ENCODE results near the gene MISP3. TPM values are rescaled to one million over a fixed set of nuclear protein-coding genes. Genes with fewer than 3 reads are reported as not detected.

The MISP3 gene
- total and polyA plus RNA-seq, 2 of the 8 experiments (the other 6 are each of a cell fraction or from before 2014, with no cell fraction given), result 0.74 to 1.4 TPM

DNA sequence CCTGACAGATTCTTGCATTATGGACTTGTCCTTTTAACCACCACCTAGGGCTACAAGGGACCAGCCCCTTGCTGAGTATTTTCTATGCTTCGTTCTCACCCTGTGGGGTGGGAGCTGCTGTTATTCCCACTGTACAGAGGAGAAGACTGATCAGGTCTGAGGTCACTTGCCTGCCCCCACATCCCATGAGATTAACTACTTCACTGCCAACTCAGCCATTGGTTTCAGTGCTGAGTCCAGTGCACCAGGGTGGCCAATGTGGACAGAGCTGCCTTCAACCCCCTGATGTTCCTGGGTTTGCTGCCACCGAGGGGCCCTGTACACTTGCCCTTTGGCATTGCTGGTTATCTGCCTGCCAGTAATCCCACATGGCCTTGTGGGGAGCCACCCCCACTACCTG, 38.1 kb downstream of the MISP3 start:
- H3K23ac ChIP-seq (ENCODE audit: insufficient read length), result no peak overlapping the region
- no peak for TF ChIP-seq BRCA1 (IDR thresholded peaks at IDR 0.05; ENCODE audit: low read depth, low read length)
- no peak overlapping the region for H3K4ac ChIP-seq (replicated peaks; ENCODE audit: insufficient read length, low read depth, low read length)
- 100% methylated on average over 2 of the region's 2 CpGs; no CpG with 5 or more reads in 1 of the 2 experiments for WGBS, 2 experiments (ENCODE audit: extremely low coverage in 1 of 2, insufficient coverage in 1 of 2, insufficient read length in 1 of 2, insufficient replicate concordance in 2 of 2, low coverage in 1 of 2, low lambda C conversion rate in 2 of 2, missing lambda C conversion rate in 1 of 2)
- H4K5ac ChIP-seq (ENCODE audit: insufficient read length, low read depth, low read length), result no peak overlapping the region
- H3K4me1 ChIP-seq (replicated peaks in 1 of 4; ENCODE audit: control insufficient read depth in 3 of 4, insufficient read depth in 4 of 4, low read length in 3 of 4), result peaks cover 4 to 20% (median 13%) of the 10 kb centered on the region in 4 experiments
- H3K23me2 ChIP-seq (ENCODE audit: low read depth, low read length), result no peaks in the 10 kb centered on the region
- H3K79me1 ChIP-seq (ENCODE audit: low read depth, low read length), result peaks cover 4% of the 10 kb centered on the region; the same call in 1 of the 2 replicates
- H4K91ac ChIP-seq (replicated peaks; ENCODE audit: insufficient read length, low read length), result no peak overlapping the region
- H3K9me3 ChIP-seq (ENCODE audit: insufficient read depth in 2 of 2, low read depth in 1 of 2, low read length in 1 of 2), result no peaks in the 10 kb centered on the region
- H3K56ac ChIP-seq (replicated peaks; ENCODE audit: insufficient read length, low read depth, low read length), result no peak overlapping the region
- H3K36me3 ChIP-seq (ENCODE audit: control insufficient read depth in 2 of 4, insufficient read depth in 4 of 4, low read length in 3 of 4), result no peaks in the 10 kb centered on the region
- H2BK12ac ChIP-seq (ENCODE audit: low read depth, low read length), result no peak overlapping the region
- ChIA-PET POLR2A (ENCODE audit: partially characterized antibody) (interaction anchor here (0.5 to 2.6 kb wide), 5 partner anchors 9 to 248 kb away, joined by 3 to 6 read pairs (median 3); partner anchors contain the start of gene ASF1B), CTCF (ENCODE audit: partially characterized antibody) (interaction anchor here (0.5 to 11.3 kb wide), 7 partner anchors 9 to 251 kb away, joined by 3 to 105 read pairs (median 3); no protein-coding TSS in a partner anchor)
- H3K18ac ChIP-seq (ENCODE audit: extremely low read depth, low read length), result no peak overlapping the region
- no peak for FAIRE-seq
- no peak overlapping the region for H3K4me3 ChIP-seq (ENCODE audit: extremely low read depth in 1 of 4, insufficient read depth in 2 of 4, low read depth in 3 of 4, low read length in 4 of 4)
- H3K79me2 ChIP-seq (ENCODE audit: control insufficient read depth in 1 of 2, insufficient read depth in 2 of 2, low read length in 2 of 2), result no peaks in the 10 kb centered on the region
- H2AK5ac ChIP-seq (ENCODE audit: low read depth, low read length), result no peak overlapping the region
- H2AFZ ChIP-seq (ENCODE audit: low read length), result no peak overlapping the region
- no peak overlapping the region for H3K27ac ChIP-seq (ENCODE audit: low read depth, low read length)
- no peak overlapping the region for H2BK120ac ChIP-seq (replicated peaks; ENCODE audit: low read depth, low read length)
- peaks cover 4% of the 10 kb centered on the region in 2 experiments for H4K20me1 ChIP-seq (replicated peaks in 1 of 2; ENCODE audit: control insufficient read depth in 1 of 2, insufficient read depth in 2 of 2, low read length in 2 of 2)
- H2BK20ac ChIP-seq (ENCODE audit: low read length), result no peak overlapping the region
- DNase-seq (ENCODE audit: low read depth in 1 of 2, low spot score in 2 of 2), result no peak
- H2BK5ac ChIP-seq (ENCODE audit: low read depth, low read length), result 0 out of 2 replicates have a peak overlapping the region, but pooled peaks have one; percentile 24
- H3K27me3 ChIP-seq (replicated peaks in 1 of 4; ENCODE audit: control insufficient read depth in 3 of 4, extremely low read depth in 1 of 4, insufficient read depth in 3 of 4, low read length in 3 of 4), result no peaks in the 10 kb centered on the region
- H3K4me2 ChIP-seq (ENCODE audit: insufficient read depth in 1 of 2, low read depth in 2 of 2, low read length in 2 of 2), result no peak overlapping the region
- H4K8ac ChIP-seq (ENCODE audit: extremely low read depth, insufficient read depth, low read length), result no peak overlapping the region
- peak overlapping the region; percentile 29; the same call in 1 of the 2 replicates for H2BK15ac ChIP-seq (ENCODE audit: low read length)
- no peak overlapping the region for H3K14ac ChIP-seq (ENCODE audit: insufficient read length)
- no peak overlapping the region for H3K9ac ChIP-seq (replicated peaks in 1 of 4; ENCODE audit: extremely low read depth in 1 of 4, low read depth in 3 of 4, low read length in 3 of 4)
